Activated naive CD4-positive, alpha-beta T cell treated with anti-CD3 and anti-CD28 coated beads, Interleukin-2, amount 50 U/mL, for 72 hours (primary cell): Measurements from ENCODE around the gene PUM1. TPM values are rescaled to one million over a fixed set of nuclear protein-coding genes. Genes with fewer than 3 reads are reported as not detected.
"Not testable (repeated sequence)": the region's sequence is repeated elsewhere in the genome, so short reads cannot be mapped to it uniquely, and the experiment has no call there.

Experiments used
- ATAC-seq, 2 donors: fragments of 150-1000 bp; cut with Tn5 transposase; 2 replicates each; pipeline ENCODE4 v1.10.0; 2021; ENCODE audit warnings: mild to moderate bottlenecking in 2 of 2, moderate library complexity in 2 of 2
- DNase-seq, 2 donors: peaks; one replicate each; pipeline ENCODE4 v3.0.0; 2021 to 2022; ENCODE audit warnings: low spot score in 2 of 2
- H3K27ac Mint-ChIP-seq, 2 donors: one replicate each; pipeline ENCODE4 v1.8.0; 2022; ENCODE audit warnings: mild to moderate bottlenecking in 2 of 2, mixed read lengths in 2 of 2
- H3K36me3 Mint-ChIP-seq, 2 donors: one replicate each; pipeline ENCODE4 v1.8.0; 2022; ENCODE audit warnings: mixed read lengths in 2 of 2
- H3K9me3 Mint-ChIP-seq, 2 donors: one replicate each; pipeline ENCODE4 v1.8.0; 2022; ENCODE audit warnings: mixed read lengths in 2 of 2
- total RNA-seq, 2 donors: library from RNA; stranded (reverse); gene quantifications; one replicate each; pipeline ENCODE4 v1.2.3, GENCODE V29; 2022

PUM1 gene
- total RNA-seq, 2 donors from 2014 or later: 107 to 118 TPM

DNA sequence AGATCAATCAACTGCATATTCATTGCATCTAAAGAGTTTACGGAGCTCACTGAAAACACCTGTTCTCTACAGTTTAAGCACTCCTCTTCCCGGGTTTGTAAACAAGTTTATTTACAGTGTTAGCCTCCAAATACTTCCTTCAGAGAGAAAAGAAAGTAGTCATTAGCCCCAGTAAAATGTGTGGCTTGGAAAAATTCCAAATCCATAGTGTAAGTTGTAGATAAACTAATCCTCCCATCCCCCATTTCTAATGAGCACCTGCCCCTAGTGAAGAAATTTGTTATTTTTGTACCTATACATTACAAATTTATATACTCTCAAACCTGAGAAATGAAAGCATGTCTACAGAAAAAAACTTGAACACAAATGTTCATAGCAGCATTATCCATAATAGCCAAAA lies 21.9 kb downstream of the PUM1 start:
- peaks cover 5 to 18% of the 10 kb centered on the region in 2 donors for H3K36me3 Mint-ChIP-seq
- ATAC-seq: no peak
- H3K9me3 Mint-ChIP-seq: no peaks in the 10 kb centered on the region
- DNase-seq: no peak
- peak overlapping the region in 1 of 2 donors; percentile 21 for H3K27ac Mint-ChIP-seq

GRCh38 chr1:31042656-31043055 lies 22.9 kb downstream of the PUM1 start:
- DNase-seq: no peak
- Mint-ChIP-seq H3K27ac (no peak overlapping the region), H3K36me3 (peaks cover 5 to 18% of the 10 kb centered on the region in 2 donors), H3K9me3 (no peaks in the 10 kb centered on the region)
- ATAC-seq: no peak

DNA sequence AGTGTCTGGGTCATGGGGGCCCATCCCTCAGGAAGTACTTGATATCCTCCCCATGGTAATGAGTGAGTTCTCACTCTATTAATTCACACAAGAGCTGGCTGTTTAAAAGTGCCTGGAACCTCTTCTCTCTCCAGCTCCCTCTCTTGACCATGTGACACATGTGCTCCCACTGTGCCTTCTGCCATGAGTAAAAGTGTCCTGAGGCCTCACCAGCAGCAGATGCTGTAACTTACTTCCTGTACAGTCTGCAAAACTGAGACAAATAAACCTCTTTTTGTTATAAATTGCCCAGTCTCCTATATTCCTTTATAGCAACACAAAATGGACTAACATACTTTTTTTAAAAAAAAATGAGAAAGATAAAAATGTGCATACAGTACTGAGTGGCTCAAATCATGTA lies 24.0 kb downstream of the PUM1 start:
- Mint-ChIP-seq H3K36me3 (peaks cover 5 to 26% of the 10 kb centered on the region in 2 donors), H3K27ac (no peak overlapping the region), H3K9me3 (no peaks in the 10 kb centered on the region)
- no peak for ATAC-seq
- DNase-seq: no peak

DNA sequence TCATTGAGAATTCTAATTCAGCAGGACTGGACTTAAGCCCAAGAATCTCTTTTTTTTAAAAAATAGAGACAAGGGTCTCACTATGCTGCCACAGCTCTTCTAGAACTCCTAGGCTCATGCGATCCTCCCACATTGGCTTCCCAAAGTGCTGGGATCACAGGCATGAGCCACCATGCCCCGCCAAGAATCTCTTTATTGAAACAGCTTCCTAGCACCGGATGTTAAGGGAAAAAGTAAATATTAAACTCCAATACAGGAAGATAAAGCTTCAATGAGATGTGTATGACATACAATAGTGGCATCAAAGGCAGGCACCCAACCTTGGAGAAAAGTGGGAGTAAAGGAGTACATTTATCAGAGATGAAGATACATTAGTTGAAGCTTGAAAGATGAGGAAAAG lies 25.5 kb downstream of the PUM1 start:
- ATAC-seq (no peak), DNase-seq (no peak)
- Mint-ChIP-seq H3K36me3 (peaks cover 5 to 26% of the 10 kb centered on the region in 2 donors), H3K9me3 (no peaks in the 10 kb centered on the region), H3K27ac (peak overlapping the region in 1 of 2 donors; percentile 36)

GRCh38 chr1:31038935-31039334 lies 26.6 kb downstream of the PUM1 start:
- Mint-ChIP-seq H3K36me3 (peaks cover 5 to 25% of the 10 kb centered on the region in 2 donors), H3K27ac (peak overlapping the region in 1 of 2 donors; percentile 73)
- not testable (repeated sequence) for H3K9me3 Mint-ChIP-seq, ATAC-seq, DNase-seq

GRCh38 chr1:31038360-31038759 lies 27.2 kb downstream of the PUM1 start:
- no peaks in the 10 kb centered on the region for H3K9me3 Mint-ChIP-seq
- DNase-seq (no peak), ATAC-seq (no peak)
- H3K36me3 Mint-ChIP-seq: peaks cover 0 to 19% of the 10 kb centered on the region in 2 donors
- no peak overlapping the region for H3K27ac Mint-ChIP-seq

- Mint-ChIP-seq H3K9me3 (no peaks in the 10 kb centered on the region), H3K27ac (peak overlapping the region; percentile 25 to 43), H3K36me3 (peaks cover 0 to 9% of the 10 kb centered on the region in 2 donors)
- ATAC-seq: peak; percentile 84 to 93
- DNase-seq: no peak
Observed at GRCh38 chr1:31036749-31037500, 28.6 kb downstream of the PUM1 start.

DNA sequence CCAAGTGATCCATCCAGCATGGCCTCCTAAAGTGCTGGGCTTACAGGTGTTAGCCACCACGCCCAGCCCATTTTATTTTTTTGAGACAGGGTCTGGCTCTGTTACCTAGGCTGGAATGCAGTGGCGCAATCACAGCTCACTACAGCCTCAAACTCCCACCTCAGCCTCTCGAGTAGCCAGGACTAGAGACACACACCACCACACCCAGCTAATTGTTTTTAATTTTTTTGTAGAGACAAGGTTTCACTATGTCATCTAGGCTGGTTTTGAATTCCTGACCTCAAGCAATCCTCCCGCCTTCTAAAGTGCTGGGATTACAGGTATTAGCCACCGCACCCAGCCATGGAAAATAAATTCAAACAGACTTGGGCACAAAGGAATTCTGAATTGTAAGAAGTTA lies 31.9 kb downstream of the PUM1 start:
- peaks cover 0 to 15% of the 10 kb centered on the region in 2 donors for H3K36me3 Mint-ChIP-seq
- ATAC-seq: no peak

GRCh38 chr1:31032266-31032665 lies 33.3 kb downstream of the PUM1 start:
- DNase-seq (no peak), ATAC-seq (no peak)
- Mint-ChIP-seq H3K36me3 (peaks cover 0 to 21% of the 10 kb centered on the region in 2 donors), H3K27ac (no peak overlapping the region), H3K9me3 (no peaks in the 10 kb centered on the region)

More for the DNA sequence above, 31.9 kb downstream of the PUM1 start:
- Mint-ChIP-seq H3K9me3 (no peaks in the 10 kb centered on the region), H3K27ac (no peak overlapping the region)
- DNase-seq: no peak

- H3K27ac Mint-ChIP-seq: no peak overlapping the region
- ATAC-seq (no peak), DNase-seq (no peak)
- no peaks in the 10 kb centered on the region for H3K9me3 Mint-ChIP-seq
- peaks cover 2 to 16% of the 10 kb centered on the region in 2 donors for H3K36me3 Mint-ChIP-seq
Observed at GRCh38 chr1:31031330-31032143, 34.0 kb downstream of the PUM1 start.

DNA sequence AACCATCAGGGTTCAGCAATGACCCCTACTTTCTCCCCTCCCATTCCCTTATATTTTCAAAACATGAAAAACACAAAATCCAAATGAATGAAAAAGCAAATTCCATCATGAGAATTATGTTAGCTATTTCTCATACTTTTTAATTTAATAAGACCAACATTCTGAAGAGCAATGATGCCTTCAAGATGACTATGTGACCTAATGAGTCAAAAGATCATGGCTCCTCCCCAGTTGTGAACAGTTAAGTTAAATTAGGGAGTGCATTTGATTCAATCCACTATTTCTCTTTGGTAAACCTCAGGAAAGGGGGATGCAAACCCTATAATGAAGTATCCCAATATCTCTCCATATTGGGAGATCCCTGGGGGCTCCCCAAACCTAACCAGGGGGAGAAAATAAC lies 36.5 kb downstream of the PUM1 start:
- H3K27ac Mint-ChIP-seq: peak overlapping the region in 1 of 2 donors; percentile 41
- ATAC-seq: no peak

GRCh38 chr1:31027693-31028526 lies 37.6 kb downstream of the PUM1 start:
- ATAC-seq (peak in 1 of 2 donors; percentile 39), DNase-seq (no peak)
- Mint-ChIP-seq H3K9me3 (no peaks in the 10 kb centered on the region), H3K36me3 (peaks cover 5 to 35% of the 10 kb centered on the region in 2 donors), H3K27ac (peak overlapping the region in 1 of 2 donors; percentile 44)

More for the DNA sequence above, 36.5 kb downstream of the PUM1 start:
- no peak for DNase-seq
- Mint-ChIP-seq H3K9me3 (no peaks in the 10 kb centered on the region), H3K36me3 (peaks cover 5 to 26% of the 10 kb centered on the region in 2 donors)

GRCh38 chr1:31022259-31022658 lies 43.3 kb downstream of the PUM1 start:
- no peaks in the 10 kb centered on the region for H3K9me3 Mint-ChIP-seq
- ATAC-seq: no peak
- no peak for DNase-seq
- H3K36me3 Mint-ChIP-seq: peaks cover 5 to 23% of the 10 kb centered on the region in 2 donors
- H3K27ac Mint-ChIP-seq: no peak overlapping the region

DNA sequence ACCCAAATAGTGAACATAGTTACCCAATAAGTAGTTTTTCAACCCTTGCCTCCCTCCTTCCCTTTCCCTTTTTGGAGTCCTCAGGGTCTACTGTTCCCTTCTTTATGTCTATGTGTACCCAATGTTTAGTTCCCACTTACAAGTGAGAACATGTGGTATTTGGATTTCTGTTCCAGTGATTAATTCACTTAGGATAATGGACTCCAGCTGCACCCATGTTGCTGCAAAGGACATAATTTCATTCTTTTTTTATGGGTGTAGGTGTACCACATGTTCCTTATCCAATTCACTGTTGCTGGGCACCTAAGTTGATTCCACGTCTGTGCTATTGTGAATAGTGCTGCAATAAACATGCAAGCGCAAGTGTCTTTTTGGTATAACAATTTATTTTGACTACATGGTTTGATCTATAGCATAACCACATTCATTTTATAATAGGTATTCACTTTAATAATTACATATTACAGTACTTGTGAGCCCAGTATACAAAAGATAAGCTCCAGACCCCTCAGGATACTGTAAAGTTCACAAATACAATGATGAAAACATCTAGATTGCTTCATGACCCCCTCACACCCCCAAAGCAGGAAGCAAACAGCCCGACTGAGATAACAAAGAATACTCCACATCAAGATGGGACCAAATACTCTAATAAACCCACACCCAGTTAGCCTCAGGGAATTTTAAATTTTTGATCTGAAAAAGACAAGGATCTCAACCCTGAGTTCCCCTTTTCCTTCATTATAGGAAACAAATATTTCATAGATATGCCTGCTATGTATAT lies 45.3 kb downstream of the PUM1 start:
- no peak for ATAC-seq
- no peak for DNase-seq
- H3K27ac Mint-ChIP-seq: no peak overlapping the region
- H3K9me3 Mint-ChIP-seq: no peaks in the 10 kb centered on the region
- peaks cover 0 to 14% of the 10 kb centered on the region in 2 donors for H3K36me3 Mint-ChIP-seq

DNA sequence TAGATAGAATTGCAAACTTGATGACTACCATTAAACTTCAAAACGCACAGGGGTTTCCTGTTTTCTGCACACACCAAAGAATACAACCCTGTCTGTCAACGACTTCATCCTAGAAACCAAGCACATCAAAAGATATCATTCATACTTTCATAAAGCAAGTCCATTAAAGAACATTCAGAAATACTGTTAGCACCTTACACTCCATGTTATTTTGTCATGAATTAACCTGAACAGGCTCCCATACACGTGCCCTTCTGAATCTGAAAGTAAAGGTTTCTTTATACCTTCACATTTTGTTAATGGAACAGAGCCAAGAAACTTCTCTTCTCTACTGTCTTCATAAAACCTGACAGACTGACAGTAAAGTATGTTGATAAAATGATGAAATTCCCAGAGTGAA lies 46.1 kb downstream of the PUM1 start:
- Mint-ChIP-seq H3K27ac (no peak overlapping the region), H3K36me3 (peaks cover 0 to 13% of the 10 kb centered on the region in 2 donors), H3K9me3 (no peaks in the 10 kb centered on the region)
- ATAC-seq: no peak
- DNase-seq: no peak

GRCh38 chr1:31016868-31017267 lies 48.6 kb downstream of the PUM1 start:
- DNase-seq: no peak
- Mint-ChIP-seq H3K36me3 (no peaks in the 10 kb centered on the region), H3K27ac (peak overlapping the region; percentile 39 to 50), H3K9me3 (no peaks in the 10 kb centered on the region)
- no peak for ATAC-seq
